ENCODE data around the gene DNAJB13.
"Not testable (repeated sequence)": the region's sequence is repeated elsewhere in the genome, so short reads cannot be mapped to it uniquely, and the experiment has no call there.

Gene DNAJB13

DNA sequence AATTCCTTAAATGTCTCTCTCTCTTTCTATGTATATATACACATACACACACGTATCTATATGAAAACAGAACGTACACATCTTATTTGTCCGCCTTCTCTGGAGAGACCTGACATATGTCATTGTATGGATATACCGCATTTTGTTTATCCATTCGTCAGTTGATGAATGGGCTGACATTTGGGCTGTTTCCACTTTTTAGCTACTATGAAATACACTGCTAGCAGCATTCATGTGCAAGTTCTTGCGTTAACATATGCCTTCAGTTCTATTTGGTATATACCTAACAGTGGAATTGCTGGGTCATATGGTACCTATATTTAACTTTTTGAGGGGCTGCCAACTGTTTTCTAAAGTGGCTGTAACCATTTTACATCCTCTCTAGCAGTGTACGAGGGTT is 18.0 kb upstream of the DNAJB13 start:
- TF ChIP-seq ZNF670 (tag by site-specific recombination; IDR thresholded peaks at IDR 0.05; ENCODE audit: low read depth): no peak
- no peak for TF ChIP-seq SP2 (tag by site-specific recombination; IDR thresholded peaks at IDR 0.05)
- no peak for TF ChIP-seq PRDM6 (tag by site-specific recombination; IDR thresholded peaks at IDR 0.05)
- TF ChIP-seq ZNF596 (tag by site-specific recombination; IDR thresholded peaks at IDR 0.05): no peak
- no peak for TF ChIP-seq ZNF274 (IDR thresholded peaks at IDR 0.05; ENCODE audit: low read length)
- TF ChIP-seq ZNF274 (tag by site-specific recombination; IDR thresholded peaks at IDR 0.05; ENCODE audit: borderline replicate concordance): no peak
- TF ChIP-seq ZSCAN30 (tag by site-specific recombination; IDR thresholded peaks at IDR 0.05): no peak
- Histone ChIP-seq H3K27ac (ENCODE audit: extremely low read depth, low read depth, low read length) (no peak overlapping the region), H3K4me3 (ENCODE audit: low read depth, low read length) (no peak overlapping the region), H3K9me3 (ENCODE audit: control insufficient read depth, insufficient read depth, low read depth, low read length) (no peaks in the 10 kb centered on the region), H3K36me3 (ENCODE audit: control insufficient read depth in 2 of 2, insufficient read depth in 1 of 2, low read length in 2 of 2) (peaks cover 4 to 40% of the 10 kb centered on the region in 2 experiments; a peak in 2 of 3 replicates), H3K4me1 (ENCODE audit: control insufficient read depth, insufficient read depth, low read length) (no peaks in the 10 kb centered on the region)
- CTCF ChIA-PET: interaction anchor here (0.7 to 1.9 kb wide), 4 partner anchors 16 to 581 kb away, joined by 3 to 9 read pairs (median 4); no protein-coding TSS in a partner anchor
- POLR2A ChIA-PET: interaction anchor here (0.7 kb wide), 1 partner anchor 173 kb away, joined by 3 read pairs; no protein-coding TSS in a partner anchor

DNA sequence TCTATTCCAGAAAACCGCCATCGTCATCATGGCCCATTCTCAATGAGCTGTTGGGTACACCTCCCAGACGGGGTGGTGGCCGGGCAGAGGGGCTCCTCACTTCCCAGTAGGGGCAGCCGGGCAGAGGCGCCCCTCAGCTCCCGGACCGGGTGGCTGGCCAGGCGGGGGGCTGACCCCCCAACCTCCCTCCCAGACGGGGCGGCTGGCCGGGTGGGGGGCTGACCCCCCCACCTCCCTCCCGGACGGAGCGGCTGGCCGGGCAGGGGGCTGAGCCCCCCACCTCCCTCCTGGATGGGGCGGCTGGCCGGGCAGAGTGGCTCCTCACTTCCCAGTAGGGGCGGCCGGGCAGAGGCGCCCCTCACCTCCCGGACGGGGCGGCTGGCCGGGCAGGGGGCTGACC is 14.8 kb upstream of the DNAJB13 start:
- H3K27ac ChIP-seq (ENCODE audit: extremely low read depth, low read depth, low read length); H3K9me3 ChIP-seq (ENCODE audit: control insufficient read depth, insufficient read depth, low read depth, low read length); CTCF ChIA-PET; H3K4me1 ChIP-seq (ENCODE audit: control insufficient read depth, insufficient read depth, low read length); H3K4me3 ChIP-seq (ENCODE audit: low read depth, low read length); POLR2A ChIA-PET: not testable (repeated sequence)
- peaks cover 0 to 24% of the 10 kb centered on the region in 2 experiments; a peak in 2 of 3 replicates for H3K36me3 ChIP-seq (ENCODE audit: control insufficient read depth in 2 of 2, insufficient read depth in 1 of 2, low read length in 2 of 2)

- Histone ChIP-seq H3K4me1 (ENCODE audit: control insufficient read depth, insufficient read depth, low read length) (no peaks in the 10 kb centered on the region), H3K36me3 (ENCODE audit: control insufficient read depth in 2 of 2, insufficient read depth in 1 of 2, low read length in 2 of 2) (peaks cover 0 to 14% of the 10 kb centered on the region in 2 experiments; a peak in 1 of 3 replicates), H3K27ac (ENCODE audit: extremely low read depth, low read depth, low read length) (no peak overlapping the region), H3K4me3 (ENCODE audit: low read depth, low read length) (no peak overlapping the region), H3K9me3 (ENCODE audit: control insufficient read depth, insufficient read depth, low read depth, low read length) (no peaks in the 10 kb centered on the region)
- ChIA-PET CTCF (interaction anchor here (0.7 kb wide), 1 partner anchor 852 kb away, joined by 3 read pairs; no protein-coding TSS in a partner anchor), POLR2A (no interaction called here)
- TF ChIP-seq, protein P1, sequence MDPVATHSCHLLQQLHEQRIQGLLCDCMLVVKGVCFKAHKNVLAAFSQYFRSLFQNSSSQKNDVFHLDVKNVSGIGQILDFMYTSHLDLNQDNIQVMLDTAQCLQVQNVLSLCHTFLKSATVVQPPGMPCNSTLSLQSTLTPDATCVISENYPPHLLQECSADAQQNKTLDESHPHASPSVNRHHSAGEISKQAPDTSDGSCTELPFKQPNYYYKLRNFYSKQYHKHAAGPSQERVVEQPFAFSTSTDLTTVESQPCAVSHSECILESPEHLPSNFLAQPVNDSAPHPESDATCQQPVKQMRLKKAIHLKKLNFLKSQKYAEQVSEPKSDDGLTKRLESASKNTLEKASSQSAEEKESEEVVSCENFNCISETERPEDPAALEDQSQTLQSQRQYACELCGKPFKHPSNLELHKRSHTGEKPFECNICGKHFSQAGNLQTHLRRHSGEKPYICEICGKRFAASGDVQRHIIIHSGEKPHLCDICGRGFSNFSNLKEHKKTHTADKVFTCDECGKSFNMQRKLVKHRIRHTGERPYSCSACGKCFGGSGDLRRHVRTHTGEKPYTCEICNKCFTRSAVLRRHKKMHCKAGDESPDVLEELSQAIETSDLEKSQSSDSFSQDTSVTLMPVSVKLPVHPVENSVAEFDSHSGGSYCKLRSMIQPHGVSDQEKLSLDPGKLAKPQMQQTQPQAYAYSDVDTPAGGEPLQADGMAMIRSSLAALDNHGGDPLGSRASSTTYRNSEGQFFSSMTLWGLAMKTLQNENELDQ (tag by site-specific recombination; IDR thresholded peaks at IDR 0.05; ENCODE audit: low read depth): no peak
- TF ChIP-seq TRIM28 (IDR thresholded peaks at IDR 0.05; ENCODE audit: borderline replicate concordance, low read length) (peak; percentile 87; the same call in 1 of the 2 replicates), GLIS1 (tag by site-specific recombination; IDR thresholded peaks at IDR 0.05) (peak; percentile 58), OSR2 (tag by site-specific recombination; IDR thresholded peaks at IDR 0.05) (0 out of 2 replicates have a peak, but pooled peaks have one; percentile 29), ZNF362 (tag by site-specific recombination; IDR thresholded peaks at IDR 0.05) (no peak)
Observed at GRCh38 chr11:73939096-73939495, 11.7 kb upstream of the DNAJB13 start.

Measured in HEK293 (cell line).